ENCODE results near the gene GALT. TPM values are rescaled to one million over a fixed set of nuclear protein-coding genes. Genes with fewer than 3 reads are reported as not detected.
A peak's percentile ranks its signal among the peaks of the same experiment; 100 is the strongest.

GALT gene
- total and polyA plus RNA-seq, 2 of the 13 experiments (the other 11 are each of a cell fraction or from before 2014, with no cell fraction given), result 40.4 to 46.3 TPM

DNA sequence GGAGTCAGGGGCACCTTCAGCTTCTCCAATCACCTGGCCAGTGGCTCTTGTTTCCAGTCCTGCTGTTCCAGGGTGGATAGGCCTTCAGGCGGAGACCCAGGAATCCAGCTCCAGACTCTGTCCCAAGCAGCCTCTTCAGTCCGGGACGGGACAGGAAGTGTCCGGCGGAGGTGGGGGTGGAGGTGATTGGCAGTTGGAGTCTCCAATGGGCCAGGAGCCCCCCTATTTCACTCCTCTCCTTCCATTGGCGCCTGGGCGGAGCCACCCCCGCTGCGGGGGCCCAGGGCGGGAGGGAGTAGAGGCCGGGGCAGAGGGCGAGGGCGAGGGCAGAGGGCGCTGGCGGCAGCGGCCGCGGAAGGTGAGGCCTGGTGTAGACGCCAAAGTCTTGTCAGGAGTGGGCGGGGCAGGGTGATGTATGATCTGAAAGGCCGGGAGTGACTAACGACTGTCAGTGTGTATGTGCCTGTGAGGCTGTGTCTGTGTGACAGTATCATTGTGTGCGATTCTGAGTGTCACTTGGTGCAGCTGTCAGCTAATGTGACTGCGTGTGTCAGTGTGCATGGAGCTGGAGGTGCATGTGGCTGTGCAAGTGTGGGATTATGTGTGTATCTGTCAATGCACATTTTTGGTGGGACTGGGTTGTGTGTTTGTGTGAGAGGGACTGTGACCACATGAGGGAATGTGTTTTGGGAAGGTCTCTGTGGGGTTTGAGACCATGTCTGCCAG is 5.6 kb downstream of the GALT start, which contains the start of gene IL11RA (continued):
- TF ChIP-seq, protein P1, sequence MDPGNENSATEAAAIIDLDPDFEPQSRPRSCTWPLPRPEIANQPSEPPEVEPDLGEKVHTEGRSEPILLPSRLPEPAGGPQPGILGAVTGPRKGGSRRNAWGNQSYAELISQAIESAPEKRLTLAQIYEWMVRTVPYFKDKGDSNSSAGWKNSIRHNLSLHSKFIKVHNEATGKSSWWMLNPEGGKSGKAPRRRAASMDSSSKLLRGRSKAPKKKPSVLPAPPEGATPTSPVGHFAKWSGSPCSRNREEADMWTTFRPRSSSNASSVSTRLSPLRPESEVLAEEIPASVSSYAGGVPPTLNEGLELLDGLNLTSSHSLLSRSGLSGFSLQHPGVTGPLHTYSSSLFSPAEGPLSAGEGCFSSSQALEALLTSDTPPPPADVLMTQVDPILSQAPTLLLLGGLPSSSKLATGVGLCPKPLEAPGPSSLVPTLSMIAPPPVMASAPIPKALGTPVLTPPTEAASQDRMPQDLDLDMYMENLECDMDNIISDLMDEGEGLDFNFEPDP (CRISPR knock-in tag; conservative IDR thresholded peaks at IDR 0.05), result no peak
- TF ChIP-seq, protein P2, sequence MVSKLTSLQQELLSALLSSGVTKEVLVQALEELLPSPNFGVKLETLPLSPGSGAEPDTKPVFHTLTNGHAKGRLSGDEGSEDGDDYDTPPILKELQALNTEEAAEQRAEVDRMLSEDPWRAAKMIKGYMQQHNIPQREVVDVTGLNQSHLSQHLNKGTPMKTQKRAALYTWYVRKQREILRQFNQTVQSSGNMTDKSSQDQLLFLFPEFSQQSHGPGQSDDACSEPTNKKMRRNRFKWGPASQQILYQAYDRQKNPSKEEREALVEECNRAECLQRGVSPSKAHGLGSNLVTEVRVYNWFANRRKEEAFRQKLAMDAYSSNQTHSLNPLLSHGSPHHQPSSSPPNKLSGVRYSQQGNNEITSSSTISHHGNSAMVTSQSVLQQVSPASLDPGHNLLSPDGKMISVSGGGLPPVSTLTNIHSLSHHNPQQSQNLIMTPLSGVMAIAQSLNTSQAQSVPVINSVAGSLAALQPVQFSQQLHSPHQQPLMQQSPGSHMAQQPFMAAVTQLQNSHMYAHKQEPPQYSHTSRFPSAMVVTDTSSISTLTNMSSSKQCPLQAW (CRISPR knock-in tag; IDR thresholded peaks at IDR 0.05), result peak; percentile 45
- TF ChIP-seq ZNF747 (CRISPR knock-in tag; IDR thresholded peaks at IDR 0.05; ENCODE audit: borderline replicate concordance) (no peak), HNRNPUL1 (IDR thresholded peaks at IDR 0.05; ENCODE audit: low read depth, low read length) (no peak), AKAP8 (CRISPR knock-in tag; IDR thresholded peaks at IDR 0.05) (0 out of 2 replicates have a peak, but pooled peaks have one; percentile 58), FOXA1 (IDR thresholded peaks at IDR 0.05) (no peak), FOXA1 (CRISPR knock-in tag; IDR thresholded peaks at IDR 0.05) (0 out of 2 replicates have a peak, but pooled peaks have one; percentile 5), ZNF652 (CRISPR knock-in tag; IDR thresholded peaks at IDR 0.05; ENCODE audit: borderline replicate concordance, low read depth) (no peak), NR2C2 (CRISPR knock-in tag; IDR thresholded peaks at IDR 0.05; ENCODE audit: borderline replicate concordance) (peak; percentile 89), ZC3H13 (CRISPR knock-in tag; IDR thresholded peaks at IDR 0.05) (peak; percentile 80; the same call in 1 of the 2 replicates), REXO4 (CRISPR knock-in tag; IDR thresholded peaks at IDR 0.05; ENCODE audit: borderline replicate concordance) (no peak), ZNF619 (CRISPR knock-in tag; IDR thresholded peaks at IDR 0.05) (no peak), ZNF367 (CRISPR knock-in tag; IDR thresholded peaks at IDR 0.05; ENCODE audit: borderline replicate concordance) (no peak)
- TF ChIP-seq, protein P3, sequence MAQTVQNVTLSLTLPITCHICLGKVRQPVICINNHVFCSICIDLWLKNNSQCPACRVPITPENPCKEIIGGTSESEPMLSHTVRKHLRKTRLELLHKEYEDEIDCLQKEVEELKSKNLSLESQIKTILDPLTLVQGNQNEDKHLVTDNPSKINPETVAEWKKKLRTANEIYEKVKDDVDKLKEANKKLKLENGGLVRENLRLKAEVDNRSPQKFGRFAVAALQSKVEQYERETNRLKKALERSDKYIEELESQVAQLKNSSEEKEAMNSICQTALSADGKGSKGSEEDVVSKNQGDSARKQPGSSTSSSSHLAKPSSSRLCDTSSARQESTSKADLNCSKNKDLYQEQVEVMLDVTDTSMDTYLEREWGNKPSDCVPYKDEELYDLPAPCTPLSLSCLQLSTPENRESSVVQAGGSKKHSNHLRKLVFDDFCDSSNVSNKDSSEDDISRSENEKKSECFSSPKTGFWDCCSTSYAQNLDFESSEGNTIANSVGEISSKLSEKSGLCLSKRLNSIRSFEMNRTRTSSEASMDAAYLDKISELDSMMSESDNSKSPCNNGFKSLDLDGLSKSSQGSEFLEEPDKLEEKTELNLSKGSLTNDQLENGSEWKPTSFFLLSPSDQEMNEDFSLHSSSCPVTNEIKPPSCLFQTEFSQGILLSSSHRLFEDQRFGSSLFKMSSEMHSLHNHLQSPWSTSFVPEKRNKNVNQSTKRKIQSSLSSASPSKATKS (CRISPR knock-in tag; IDR thresholded peaks at IDR 0.05), result no peak
- TF ChIP-seq, protein P4, sequence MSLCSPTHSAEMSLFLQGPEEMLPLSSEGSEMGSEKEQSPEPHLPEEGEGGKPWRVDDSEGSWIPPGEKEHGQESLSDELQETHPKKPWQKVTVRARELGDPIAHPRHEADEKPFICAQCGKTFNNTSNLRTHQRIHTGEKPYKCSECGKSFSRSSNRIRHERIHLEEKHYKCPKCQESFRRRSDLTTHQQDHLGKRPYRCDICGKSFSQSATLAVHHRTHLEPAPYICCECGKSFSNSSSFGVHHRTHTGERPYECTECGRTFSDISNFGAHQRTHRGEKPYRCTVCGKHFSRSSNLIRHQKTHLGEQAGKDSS (CRISPR knock-in tag; IDR thresholded peaks at IDR 0.05; ENCODE audit: borderline replicate concordance, low read depth), result no peak

Measured in HepG2 (cell line).